GM13977 (cell line): ENCODE data around the gene EPHA6.
"Not testable (repeated sequence)": the region's sequence is repeated elsewhere in the genome, so short reads cannot be mapped to it uniquely, and the experiment has no call there.

Experiments used
- DNase-seq: peaks from one replicate; pipeline ENCODE4 v3.0.0; 2012; ENCODE audit warnings: low spot score
- CTCF ChIP-seq: IDR thresholded peaks from 2 replicates; pipeline ENCODE4 v1.5.1; 2012; ENCODE audit warnings: mild to moderate bottlenecking, control low read depth; ENCODE audit not compliant: insufficient read depth; ENCODE audit errors: extremely low read depth, missing control alignments
- in situ Hi-C: fragments of 300-500 bp; cut with MboI; formaldehyde crosslinking; loops from one replicate; pipeline ENCODE4 v1.12.0; 2022; ENCODE audit warnings: low sequenced_read_pairs, low pct_unique_long_range_greater_than_20kb, mixed read lengths, inconsistent platforms; ENCODE audit not compliant: unreplicated experiment

Gene EPHA6

GRCh38 chr3:97264180-97264579 is 449.8 kb downstream of the EPHA6 start:
- DNase-seq: no peak
- no peak for TF ChIP-seq CTCF
- in situ Hi-C loops: no loop called here

GRCh38 chr3:97265237-97266005 is 451.0 kb downstream of the EPHA6 start:
- in situ Hi-C loops: no loop called here
- TF ChIP-seq CTCF: no peak
- DNase-seq: no peak

- DNase-seq: no peak
- no peak for TF ChIP-seq CTCF
- in situ Hi-C loops: no loop called here
Measured at GRCh38 chr3:97269202-97269601, 454.8 kb downstream of the EPHA6 start.

- DNase-seq, in situ Hi-C loops: not testable (repeated sequence)
Measured at GRCh38 chr3:97276879-97277550, 462.6 kb downstream of the EPHA6 start.

GRCh38 chr3:97277708-97278107 is 463.3 kb downstream of the EPHA6 start:
- in situ Hi-C loops: no loop called here
- TF ChIP-seq CTCF: no peak

GRCh38 chr3:97278506-97278905 is 464.1 kb downstream of the EPHA6 start:
- no peak for TF ChIP-seq CTCF
- DNase-seq: no peak
- in situ Hi-C loops: no loop called here

More at GRCh38 chr3:97277708-97278107, 463.3 kb downstream of the EPHA6 start:
- DNase-seq: no peak

- no peak for TF ChIP-seq CTCF
- in situ Hi-C loops: no loop called here
Measured at GRCh38 chr3:97291901-97292300, 477.5 kb downstream of the EPHA6 start.

More at GRCh38 chr3:97291901-97292300, 477.5 kb downstream of the EPHA6 start:
- DNase-seq: no peak
